HG02970 (cell line): ENCODE data around the gene KRT5.
"Not testable (repeated sequence)": the region's sequence is repeated elsewhere in the genome, so short reads cannot be mapped to it uniquely, and the experiment has no call there.

Source experiments
- ATAC-seq: cut with Tn5 transposase; IDR thresholded peaks from one replicate; pipeline ENCODE4 v1.9.1; 2021; ENCODE audit warnings: mild to moderate bottlenecking, moderate library complexity, moderate number of reproducible peaks; ENCODE audit not compliant: unreplicated experiment, low FRiP score

The KRT5 gene

DNA sequence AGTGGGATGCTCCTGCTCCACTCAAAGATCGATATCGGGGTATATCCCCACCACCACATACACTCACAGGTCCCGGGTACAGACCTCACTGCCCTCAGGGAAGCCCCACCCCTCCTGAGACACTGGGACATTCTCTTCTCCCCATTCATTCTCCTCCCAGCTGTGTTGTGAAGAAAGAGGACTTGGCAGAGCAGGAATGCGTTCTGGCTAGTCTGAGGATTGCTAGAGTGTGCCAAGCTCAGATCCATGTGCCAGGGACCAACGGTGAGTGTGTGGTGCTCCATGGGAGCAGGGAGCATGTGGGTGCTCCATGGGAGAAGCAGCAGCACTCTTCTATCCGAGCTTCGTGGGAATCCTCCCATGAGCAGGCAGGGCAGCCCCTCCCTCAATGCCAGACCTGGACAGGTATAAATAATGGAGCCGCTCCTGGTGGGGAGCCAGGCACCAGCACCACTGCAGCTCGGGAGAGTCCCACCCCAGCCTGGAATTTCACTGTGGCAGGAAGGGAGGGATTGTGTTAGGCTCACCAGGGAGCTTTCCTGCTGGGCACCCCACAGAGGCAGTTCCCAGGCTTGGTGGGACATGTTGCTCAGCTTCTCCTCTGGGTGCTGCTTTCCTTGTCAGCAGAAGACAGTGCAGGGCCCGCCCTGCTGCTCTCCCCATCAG lies 2.3 kb upstream of the KRT5 start:
- ATAC-seq = no peak

DNA sequence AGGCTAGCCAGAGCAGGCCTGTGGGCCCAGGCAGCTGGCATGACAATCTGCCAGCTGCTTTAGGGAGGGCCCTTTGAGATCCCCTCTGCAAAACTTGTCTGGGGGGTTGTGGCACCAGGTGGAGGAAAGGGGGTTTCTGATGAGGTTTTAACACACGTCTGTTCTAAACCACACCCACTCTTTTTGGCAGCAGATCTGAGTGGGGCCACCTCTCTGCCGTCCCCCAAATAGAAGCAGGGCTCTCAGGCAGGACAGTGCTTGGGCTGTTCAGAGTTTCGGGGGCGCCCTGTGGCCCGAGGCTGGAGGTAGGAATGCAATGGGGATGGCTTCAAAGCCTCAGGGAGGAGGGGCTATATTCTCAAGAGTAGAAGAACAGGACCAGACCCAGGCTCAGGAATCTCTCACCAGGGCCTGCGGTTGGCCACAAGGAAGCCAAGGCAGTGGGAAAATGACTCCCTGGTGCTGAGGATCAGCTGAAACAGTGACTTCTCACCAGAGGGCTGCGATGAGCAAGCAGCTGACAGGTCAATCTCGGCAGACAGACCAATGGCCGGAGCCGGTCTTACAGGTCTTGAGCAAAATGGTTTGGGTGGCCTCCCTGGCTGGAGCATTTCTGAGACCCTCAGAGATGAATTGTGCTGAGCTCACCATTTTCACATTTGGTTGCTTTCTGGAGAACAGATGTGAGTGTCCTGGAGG lies 1.5 kb upstream of the KRT5 start:
- ATAC-seq = no peak

DNA sequence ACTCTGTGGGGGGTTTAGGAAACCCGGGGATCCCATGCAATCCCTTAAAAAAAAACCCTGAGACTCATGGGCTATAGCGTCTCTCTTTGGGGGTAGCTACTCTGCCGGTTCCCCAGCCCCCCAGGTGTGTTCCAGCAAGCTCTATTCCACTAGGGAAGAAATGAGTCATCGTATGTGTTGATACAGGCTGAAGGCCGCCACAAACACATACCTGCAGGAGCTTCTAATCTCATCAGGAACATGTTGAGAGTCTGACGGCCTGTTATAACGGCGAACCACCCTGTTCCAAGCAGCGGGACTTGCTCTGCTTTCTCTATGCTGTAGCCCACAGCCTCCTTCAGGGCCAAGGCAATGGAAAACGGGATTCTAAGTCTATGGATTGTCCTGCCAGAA lies 977 bp upstream of the KRT5 start:
- ATAC-seq = no peak

DNA sequence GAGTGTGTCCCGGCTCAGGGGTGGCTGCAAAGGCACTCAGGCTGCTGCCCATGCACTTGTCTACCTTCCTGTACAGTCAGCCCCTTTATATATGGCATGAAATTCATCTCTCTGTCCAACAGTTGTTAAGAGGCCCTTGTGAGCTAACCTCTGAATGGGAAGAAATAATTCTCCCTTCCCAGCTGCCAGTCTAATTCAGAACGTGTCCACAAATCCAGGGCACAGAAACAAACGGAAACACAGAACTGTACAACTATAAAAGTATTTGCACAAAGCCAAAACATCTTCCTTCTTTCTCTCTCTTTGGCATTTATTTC lies 849 bp downstream of the KRT5 start:
- ATAC-seq = no peak

DNA sequence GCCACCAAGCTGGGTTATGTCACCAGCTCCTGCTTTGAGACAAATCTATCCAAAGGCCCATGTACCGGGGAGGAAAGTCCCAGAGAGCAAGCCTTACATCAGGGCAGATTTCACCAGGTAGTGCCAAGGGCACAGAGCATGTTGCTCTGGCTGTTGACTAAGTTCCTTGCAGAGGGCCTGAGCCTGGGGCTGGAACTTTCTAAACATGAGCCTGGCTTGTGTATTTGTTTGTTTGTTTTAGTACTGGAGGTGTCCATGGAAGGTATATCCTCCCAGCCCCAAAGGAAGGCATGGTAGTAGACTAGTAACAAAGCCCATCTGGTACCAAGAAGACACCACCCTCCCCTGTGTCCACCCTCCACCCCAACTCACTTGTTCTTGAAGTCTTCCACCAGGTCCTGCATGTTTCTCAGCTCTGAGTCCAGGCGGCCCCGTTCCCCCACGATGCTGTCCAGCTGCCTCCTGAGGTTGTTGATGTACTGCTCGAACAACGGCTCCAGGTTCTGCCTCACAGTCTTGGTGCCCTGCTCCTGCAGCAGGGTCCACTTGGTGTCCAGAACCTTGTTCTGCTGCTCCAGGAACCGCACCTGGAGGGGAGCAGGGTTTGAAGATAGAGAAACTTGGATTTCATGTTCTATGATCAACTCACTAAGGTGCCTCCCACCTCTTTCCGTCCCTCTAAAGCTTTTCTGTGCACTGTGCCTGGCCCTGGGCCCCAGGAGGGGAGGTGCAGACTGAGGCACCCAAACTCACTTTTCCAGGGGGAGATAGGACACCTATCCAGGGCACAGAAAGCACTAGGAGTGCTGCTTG lies 1.4 kb downstream of the KRT5 start:
- ATAC-seq = no peak

DNA sequence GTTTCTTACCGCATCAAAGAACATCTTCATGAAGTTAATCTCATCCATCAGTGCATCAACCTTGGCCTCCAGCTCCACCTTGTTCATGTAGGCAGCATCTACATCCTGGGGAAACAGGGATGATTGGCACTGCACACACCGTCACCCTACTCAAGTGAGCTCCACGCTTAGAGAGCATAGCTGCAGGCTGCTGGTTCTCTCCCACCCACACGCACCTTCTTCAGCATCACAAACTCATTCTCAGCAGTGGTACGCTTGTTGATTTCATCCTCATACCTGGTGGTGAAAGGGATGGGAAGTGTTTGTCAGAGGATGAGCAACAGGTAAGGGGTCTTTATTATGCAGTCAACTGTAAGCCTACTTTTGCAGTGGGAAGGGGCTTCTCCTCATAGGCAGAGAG lies 2.3 kb downstream of the KRT5 start:
- ATAC-seq = no peak

DNA sequence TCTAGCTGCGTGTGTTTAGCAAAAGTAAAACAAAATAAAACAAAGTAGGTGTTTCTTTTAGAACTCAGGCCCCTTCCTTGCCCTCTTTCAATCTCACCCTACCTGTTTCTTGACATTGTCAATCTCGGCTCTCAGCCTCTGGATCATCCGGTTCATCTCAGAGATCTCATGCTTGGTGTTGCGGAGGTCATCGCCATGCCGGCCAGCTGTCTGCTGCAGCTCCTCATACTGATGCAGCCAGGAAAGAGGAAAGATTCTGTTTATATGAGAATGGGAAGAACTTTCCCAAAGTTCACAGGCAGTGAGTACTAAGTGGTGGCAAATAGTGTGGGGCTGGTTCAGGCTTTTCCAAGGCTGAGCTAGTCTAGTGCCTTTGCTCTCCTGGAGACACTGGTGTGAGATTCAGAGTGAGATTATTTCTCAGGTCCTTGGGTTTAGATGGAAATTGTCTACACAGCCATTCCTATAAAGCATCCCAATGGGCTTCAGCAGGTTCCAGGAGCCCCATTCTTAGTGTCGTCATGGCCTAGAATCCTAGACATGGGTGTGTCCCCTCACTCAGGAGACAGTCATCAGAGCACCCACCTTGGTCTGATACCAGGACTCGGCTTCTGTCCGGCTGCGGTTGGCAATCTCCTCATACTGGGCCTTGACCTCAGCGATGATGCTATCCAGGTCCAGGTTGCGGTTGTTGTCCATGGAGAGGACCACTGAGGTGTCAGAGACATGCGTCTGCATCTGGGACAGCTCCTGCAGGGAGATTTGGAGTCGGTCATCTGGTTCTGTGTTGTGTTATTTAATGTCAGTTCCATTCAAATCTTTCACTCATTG lies 3.0 kb downstream of the KRT5 start:
- no peak for ATAC-seq

DNA sequence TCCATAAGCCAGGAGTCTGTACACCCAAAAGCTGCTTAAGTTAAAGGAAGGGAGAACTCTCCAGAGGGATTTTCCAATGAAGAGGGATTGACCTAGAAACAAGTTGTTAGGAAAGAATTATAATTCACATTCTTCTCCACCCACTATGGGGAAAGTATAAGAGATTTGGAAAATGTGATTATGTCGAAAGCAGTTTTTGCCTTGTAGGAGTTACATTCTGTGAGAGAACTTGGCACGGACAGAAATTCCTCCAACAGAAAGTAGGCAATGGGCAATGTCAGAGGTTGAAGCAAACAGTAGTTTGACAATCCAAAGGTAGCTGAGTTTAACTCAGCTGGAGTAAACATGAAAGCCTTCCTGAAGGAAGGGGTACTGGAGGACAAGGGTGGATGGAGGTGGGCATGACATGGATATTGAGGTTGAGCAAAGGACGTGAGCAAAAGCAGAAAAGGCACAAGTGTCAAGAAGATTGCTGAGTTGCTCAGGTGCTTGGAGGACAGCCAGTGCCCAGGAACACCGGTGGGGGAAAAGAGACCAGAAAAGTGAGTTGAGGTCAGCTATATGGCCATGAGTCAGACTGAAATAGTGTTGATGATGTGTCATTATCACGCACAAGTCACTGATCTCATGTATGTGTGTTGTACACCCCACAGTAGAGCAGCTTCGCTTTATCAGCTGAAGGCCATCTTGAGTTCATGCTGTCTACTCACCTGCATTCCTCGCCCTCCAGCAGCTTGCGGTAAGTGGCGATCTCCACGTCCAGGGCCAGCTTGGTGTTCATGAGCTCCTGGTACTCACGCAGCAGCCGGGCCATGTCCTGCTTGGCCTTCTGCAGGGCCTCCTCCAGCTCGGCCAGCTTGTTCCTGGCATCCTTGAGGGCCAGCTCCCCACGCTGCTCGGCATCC lies 4.0 kb downstream of the KRT5 start:
- no peak for ATAC-seq

DNA sequence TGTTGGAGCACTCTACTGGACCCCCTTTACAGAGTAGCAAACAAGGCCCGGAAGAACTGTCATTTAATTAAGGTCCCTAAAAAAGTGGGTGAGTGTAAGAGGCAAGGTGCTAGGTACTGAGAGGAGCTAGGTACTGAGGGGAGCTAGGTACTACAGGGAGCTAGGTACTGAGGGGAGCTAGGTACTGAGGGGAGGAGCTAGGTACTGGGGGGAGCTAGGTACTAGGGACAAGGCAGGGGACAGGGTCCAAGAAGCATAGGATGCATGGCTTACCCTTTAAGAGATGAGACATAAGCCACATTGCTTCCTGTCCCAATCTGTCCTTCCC lies 4.9 kb downstream of the KRT5 start:
- no peak for ATAC-seq

DNA sequence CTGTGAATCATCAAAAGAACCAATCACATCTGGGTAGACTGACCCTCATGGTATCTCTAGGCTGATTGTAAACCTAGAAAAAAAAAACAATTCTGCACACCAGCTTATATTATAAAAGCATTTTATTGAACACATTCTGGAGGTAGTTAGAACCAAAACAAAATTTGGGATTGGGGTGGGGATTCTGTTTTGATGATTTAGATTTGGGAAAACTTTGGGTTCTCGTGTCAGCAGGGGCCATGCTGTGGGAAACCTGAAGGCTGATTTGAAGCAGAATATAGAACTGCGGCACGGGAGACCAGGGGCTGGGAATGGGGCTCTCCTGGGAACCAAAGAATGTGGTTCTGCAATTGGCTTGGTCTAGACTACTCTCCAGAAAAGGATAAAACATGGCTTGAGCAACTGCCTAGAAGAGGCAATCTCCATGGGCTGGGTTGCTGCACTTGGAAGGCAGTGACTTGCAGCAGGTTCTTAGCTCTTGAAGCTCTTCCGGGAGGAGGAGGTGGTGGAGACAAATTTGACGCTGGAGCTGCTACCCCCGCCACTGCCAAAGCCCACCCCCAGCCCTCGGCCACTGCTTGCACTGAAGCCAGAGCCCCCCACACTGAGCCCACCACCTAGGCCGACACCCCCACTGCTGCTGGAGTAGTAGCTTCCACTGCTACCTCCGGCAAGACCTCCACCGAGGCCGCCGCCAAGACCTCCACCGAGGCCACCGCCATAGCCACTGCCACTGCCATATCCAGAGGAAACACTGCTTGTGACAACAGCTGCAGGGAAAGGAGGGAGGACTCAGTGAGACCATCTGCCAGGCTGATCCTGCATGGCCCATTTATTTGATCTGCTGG lies 5.5 kb downstream of the KRT5 start:
- ATAC-seq = no peak

DNA sequence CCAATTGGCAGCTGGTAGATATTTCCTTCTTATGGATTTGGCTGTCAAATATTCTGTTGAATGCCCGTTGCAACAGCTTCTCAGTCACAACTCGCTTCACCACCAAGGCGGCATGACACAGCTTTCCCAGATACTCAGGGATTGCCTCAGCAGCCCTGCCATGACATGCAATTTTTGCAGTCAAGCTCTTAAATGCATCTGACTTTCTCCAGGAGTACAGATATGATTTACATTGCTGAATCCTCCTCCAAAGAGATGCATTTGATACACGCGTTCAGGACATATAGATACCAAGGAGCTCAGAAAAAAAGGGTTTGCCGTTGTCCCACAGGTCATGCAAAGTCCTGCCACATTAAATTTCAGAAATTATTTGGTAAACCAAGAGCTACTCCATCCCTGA lies 6.5 kb downstream of the KRT5 start:
- no peak for ATAC-seq

DNA sequence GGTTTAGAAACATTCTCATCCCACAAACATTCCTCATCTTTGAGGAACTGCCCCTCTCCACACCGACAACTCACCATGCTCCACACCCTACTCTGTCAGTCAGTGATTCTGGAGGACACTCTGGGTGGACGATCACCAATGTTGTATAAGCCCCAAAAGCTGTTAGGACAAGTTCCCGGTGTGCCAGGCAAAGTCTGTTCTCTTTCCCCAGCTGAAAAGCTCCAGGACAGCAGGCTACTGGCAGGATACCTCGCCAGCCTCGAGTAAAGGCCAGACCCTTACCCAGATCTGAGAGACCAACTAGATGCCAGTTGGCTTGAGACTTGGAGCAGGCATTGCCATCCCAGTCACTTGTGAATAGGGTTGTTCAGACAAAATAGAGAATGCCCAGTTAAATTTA lies 12.0 kb downstream of the KRT5 start:
- ATAC-seq = no peak

DNA sequence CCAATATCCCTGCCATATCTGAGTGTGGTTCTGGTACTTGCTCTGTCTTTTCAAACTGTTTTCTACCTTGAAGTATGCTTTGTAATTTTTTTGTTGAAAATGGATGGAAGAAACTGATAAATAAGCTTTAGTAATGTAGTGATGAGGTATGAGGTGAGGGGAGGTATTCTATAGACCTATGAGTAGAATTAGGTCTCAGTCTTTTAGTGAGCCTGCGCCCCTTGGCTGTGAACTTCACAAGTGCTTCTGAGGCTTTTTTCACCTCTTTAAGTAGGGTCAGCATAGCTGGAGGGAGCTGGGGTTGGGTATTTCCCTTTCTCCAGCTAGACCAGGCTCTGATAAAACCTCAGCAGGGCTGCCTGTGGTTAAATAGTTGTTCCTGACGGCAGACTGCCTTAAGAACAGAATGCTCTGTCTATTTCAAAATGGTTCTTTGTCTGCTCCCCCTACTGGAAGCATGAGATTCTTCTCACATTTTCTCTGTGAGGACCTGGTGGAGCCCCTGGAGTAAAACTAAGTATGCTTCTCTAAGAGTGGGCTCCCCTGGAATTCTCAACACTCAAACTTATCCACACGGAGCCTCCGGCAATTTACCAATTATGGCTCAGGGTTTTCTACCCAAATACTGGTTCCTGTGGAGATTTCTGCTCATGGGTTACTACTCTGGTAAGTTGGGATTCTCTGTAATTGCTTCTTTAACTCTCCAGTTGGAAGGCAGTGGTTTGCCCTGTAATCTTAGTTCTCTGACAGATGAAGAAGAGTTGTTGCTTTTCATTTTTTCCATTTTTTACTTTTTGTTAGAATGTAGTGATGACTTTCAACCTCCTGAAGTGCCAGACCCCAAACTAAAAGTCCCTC lies 13.1 kb downstream of the KRT5 start:
- ATAC-seq = no peak

DNA sequence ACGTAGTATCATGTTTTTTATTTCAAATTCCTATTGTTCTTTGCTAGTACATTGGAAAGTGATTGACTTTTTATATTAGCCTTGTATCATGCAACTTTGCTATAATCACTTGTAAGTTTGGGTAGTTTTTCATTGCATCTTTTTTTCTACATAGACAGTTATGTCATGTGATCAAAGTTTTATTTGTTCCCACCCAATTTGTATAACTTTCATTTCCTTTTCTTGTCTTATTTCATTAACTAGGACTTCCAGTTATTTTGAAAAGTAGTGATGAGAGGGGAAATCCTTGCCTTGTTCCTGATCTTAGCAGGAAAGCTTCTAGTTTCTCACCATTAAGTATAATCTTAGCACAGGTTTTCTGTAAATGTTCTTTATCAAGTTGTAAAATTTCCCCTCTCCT lies 17.3 kb downstream of the KRT5 start:
- ATAC-seq = no peak

DNA sequence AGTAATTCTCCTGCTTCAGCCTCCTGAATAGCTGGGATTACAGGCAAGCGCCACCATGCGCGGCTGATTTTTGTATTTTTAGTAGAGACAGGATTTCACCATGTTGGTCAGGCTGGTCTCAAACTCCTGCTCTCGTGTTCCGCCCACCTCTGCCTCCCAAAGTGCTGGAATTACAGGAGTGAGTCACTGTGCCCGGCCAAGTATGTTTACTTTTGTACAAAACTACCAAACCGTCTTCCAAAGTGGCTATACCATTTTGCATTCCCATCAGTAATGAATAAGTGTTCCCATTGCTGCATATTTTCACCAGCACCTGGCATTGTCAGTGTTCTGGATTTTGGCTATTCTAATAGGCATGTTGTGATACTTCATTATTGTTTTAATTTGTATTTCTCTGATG lies 18.7 kb downstream of the KRT5 start:
- ATAC-seq = no peak

DNA sequence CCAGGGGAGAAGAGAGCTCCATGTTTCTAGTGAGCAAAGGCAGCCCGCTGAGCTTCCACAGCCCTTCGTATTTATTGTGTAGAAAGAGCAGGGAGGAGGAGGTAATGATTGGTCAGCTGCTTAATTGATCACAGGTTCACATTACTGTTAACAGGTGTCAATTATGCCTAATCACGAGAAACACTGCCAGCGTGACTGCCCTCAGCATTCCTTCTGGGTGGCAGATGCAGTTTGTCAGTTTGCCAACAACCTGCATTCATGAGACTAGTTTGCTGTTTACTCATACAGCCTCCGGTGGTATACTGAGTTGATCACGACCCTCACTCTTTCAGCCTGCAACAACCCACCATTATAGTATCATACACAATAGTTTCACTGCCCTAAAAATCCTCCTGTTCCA lies 19.6 kb downstream of the KRT5 start:
- not testable (repeated sequence) for ATAC-seq

DNA sequence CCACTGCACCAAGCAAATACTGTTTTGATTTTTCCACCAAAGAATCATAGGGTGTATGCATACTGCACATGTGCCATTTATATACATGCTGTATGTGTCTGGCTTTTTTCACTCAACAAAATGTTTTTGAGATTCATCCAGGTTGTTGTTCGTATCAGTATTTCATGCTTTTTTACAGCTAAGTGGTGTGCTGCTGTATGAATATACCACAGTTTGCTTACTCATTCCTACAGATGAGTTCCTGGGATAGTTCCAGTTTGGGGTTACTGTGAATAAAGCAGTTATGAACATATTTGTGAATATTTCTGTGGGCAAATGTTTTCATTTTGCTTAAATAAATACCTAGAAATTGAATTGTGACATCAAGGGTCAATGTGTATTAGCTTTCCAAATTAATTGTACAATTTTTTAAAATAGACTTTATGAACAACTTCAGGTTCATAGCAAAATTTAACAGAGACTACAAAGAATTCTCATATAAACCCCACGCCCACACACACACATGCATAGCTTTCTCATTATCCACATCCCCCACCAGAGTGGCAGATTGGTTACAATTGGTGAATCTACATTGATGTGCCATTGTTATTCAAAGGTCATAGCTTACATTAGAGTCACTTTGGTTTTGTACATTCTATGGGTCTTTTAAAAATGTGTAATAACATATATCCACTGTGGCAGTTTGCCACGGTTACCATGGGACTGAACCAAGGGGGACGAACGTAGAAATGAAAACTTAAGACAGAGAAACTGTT lies 20.2 kb downstream of the KRT5 start:
- ATAC-seq = no peak

DNA sequence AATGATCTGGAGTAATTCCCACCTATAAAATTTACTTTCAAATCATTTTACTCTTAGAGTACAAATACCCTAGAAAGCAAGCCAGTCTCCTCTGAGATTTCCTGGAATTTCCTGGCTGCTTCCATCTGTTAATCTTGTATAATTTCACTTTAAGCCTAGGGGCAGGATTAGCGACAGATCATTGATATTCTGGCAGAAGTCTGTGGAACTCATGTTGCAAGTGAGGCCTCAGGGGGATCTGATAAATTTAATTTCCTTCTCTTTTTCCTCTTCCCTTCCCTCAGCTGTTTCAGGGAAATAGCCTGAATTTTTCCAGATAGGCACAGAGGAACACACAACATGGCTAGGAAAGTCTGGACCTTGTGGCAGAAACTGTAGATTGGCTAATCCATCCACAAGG lies 21.2 kb downstream of the KRT5 start:
- ATAC-seq = no peak
